Measurements from ENCODE around the gene CEP112.

Gene CEP112

GRCh38 chr17:65628644-65629036 lies 563.3 kb downstream of the CEP112 start (continued):
- no peak for TF ChIP-seq POU6F1 (CRISPR knock-in tag; IDR thresholded peaks at IDR 0.05; ENCODE audit: borderline replicate concordance, low read depth)
- TF ChIP-seq ESRRG (CRISPR knock-in tag; IDR thresholded peaks at IDR 0.05) = no peak

- ATAC-seq = peak; percentile 82
- no peak for TF ChIP-seq ZNF565 (CRISPR knock-in tag; conservative IDR thresholded peaks at IDR 0.05; ENCODE audit: low read depth)
- peak; percentile 37; the same call in 1 of the 2 replicates for TF ChIP-seq ISL1 (CRISPR knock-in tag; IDR thresholded peaks at IDR 0.05)
- TF ChIP-seq CREB5 (CRISPR knock-in tag; IDR thresholded peaks at IDR 0.05; ENCODE audit: low read depth) = no peak
Observed at GRCh38 chr17:65627891-65628643, 563.9 kb downstream of the CEP112 start.

GRCh38 chr17:65627108-65627507 lies 564.8 kb downstream of the CEP112 start:
- TF ChIP-seq BACH2 (CRISPR knock-in tag; IDR thresholded peaks at IDR 0.05; ENCODE audit: borderline replicate concordance) (no peak), PPARA (CRISPR knock-in tag; IDR thresholded peaks at IDR 0.05; ENCODE audit: borderline replicate concordance) (no peak), ARNTL (CRISPR knock-in tag; IDR thresholded peaks at IDR 0.05; ENCODE audit: borderline replicate concordance, low read depth) (no peak), POU6F1 (CRISPR knock-in tag; IDR thresholded peaks at IDR 0.05; ENCODE audit: borderline replicate concordance, low read depth) (no peak), GLIS3 (CRISPR knock-in tag; IDR thresholded peaks at IDR 0.05) (no peak)
- no peak for ATAC-seq

GRCh38 chr17:65626451-65626850 lies 565.5 kb downstream of the CEP112 start:
- ATAC-seq = no peak
- no peak for TF ChIP-seq ISL1 (CRISPR knock-in tag; IDR thresholded peaks at IDR 0.05)
- TF ChIP-seq CREB5 (CRISPR knock-in tag; IDR thresholded peaks at IDR 0.05; ENCODE audit: low read depth) = no peak
- TF ChIP-seq SNAI2 (CRISPR knock-in tag; IDR thresholded peaks at IDR 0.05) = no peak
- no peak for TF ChIP-seq PPARA (CRISPR knock-in tag; IDR thresholded peaks at IDR 0.05; ENCODE audit: borderline replicate concordance)
- TF ChIP-seq TOX (CRISPR knock-in tag; IDR thresholded peaks at IDR 0.05; ENCODE audit: borderline replicate concordance) = no peak
- TF ChIP-seq TSHZ2 (CRISPR knock-in tag; IDR thresholded peaks at IDR 0.05) = no peak
- no peak for TF ChIP-seq OSR1 (CRISPR knock-in tag; IDR thresholded peaks at IDR 0.05)
- no peak for TF ChIP-seq GLIS3 (CRISPR knock-in tag; IDR thresholded peaks at IDR 0.05)
- TF ChIP-seq ZFP3 (CRISPR knock-in tag; IDR thresholded peaks at IDR 0.05) = no peak

GRCh38 chr17:65618516-65618915 lies 573.4 kb downstream of the CEP112 start:
- ATAC-seq = no peak
- no peak for TF ChIP-seq TCF4 (CRISPR knock-in tag; IDR thresholded peaks at IDR 0.05; ENCODE audit: borderline replicate concordance)
- no peak for TF ChIP-seq ZFP30 (CRISPR knock-in tag; IDR thresholded peaks at IDR 0.05)
- TF ChIP-seq ARNTL (CRISPR knock-in tag; IDR thresholded peaks at IDR 0.05; ENCODE audit: borderline replicate concordance, low read depth) = no peak
- no peak for TF ChIP-seq TOX (CRISPR knock-in tag; IDR thresholded peaks at IDR 0.05; ENCODE audit: borderline replicate concordance)
- TF ChIP-seq POU6F1 (CRISPR knock-in tag; IDR thresholded peaks at IDR 0.05; ENCODE audit: borderline replicate concordance, low read depth) = no peak
- TF ChIP-seq PPARA (CRISPR knock-in tag; IDR thresholded peaks at IDR 0.05; ENCODE audit: borderline replicate concordance) = no peak
- no peak for TF ChIP-seq GLIS3 (CRISPR knock-in tag; IDR thresholded peaks at IDR 0.05)
- TF ChIP-seq ZNF8 (CRISPR knock-in tag; IDR thresholded peaks at IDR 0.05) = no peak
- no peak for TF ChIP-seq PATZ1 (CRISPR knock-in tag; IDR thresholded peaks at IDR 0.05; ENCODE audit: borderline replicate concordance)
- TF ChIP-seq ISL1 (CRISPR knock-in tag; IDR thresholded peaks at IDR 0.05) = no peak
- TF ChIP-seq ZNF70 (CRISPR knock-in tag; IDR thresholded peaks at IDR 0.05) = no peak
